Natural killer cell (primary cell): ENCODE data around the gene AKAP7. TPM values are rescaled to one million over a fixed set of nuclear protein-coding genes. Genes with fewer than 3 reads are reported as not detected.

Experiments used
- ATAC-seq, 3 donors: fragments of 150-1000 bp in 2 of 3; fragments of 200-7000 bp in 1 of 3; cut with Tn5 transposase; 1 replicate in 1 of 3; 2 replicates in 2 of 3; pipeline ENCODE4 v1.10.0; 2021; ENCODE audit warnings: mild to moderate bottlenecking in 2 of 3, moderate library complexity in 2 of 3
- DNase-seq, 2 donors: peaks; one replicate each; pipeline versions ENCODE4 v3.0.0 to v3.0.0-alpha.2; 2013 to 2021; ENCODE audit warnings: mixed read lengths in 1 of 2
- H3K27ac ChIP-seq: one replicate; pipeline ENCODE4 v1.5.1; 2013; ENCODE audit warnings: mild to moderate bottlenecking, low read length
- H3K27me3 ChIP-seq: one replicate; pipeline ENCODE4 v1.6.1; 2013; ENCODE audit warnings: low read length; ENCODE audit not compliant: control insufficient read depth, insufficient read depth
- H3K36me3 ChIP-seq: one replicate; pipeline ENCODE4 v1.6.1; 2013; ENCODE audit warnings: low read length; ENCODE audit not compliant: control insufficient read depth, insufficient read depth
- H3K4me1 ChIP-seq: one replicate; pipeline ENCODE4 v1.6.1; 2013; ENCODE audit warnings: low read length; ENCODE audit not compliant: control insufficient read depth, insufficient read depth
- H3K4me3 ChIP-seq: one replicate; pipeline ENCODE4 v1.5.1; 2013; ENCODE audit warnings: low read length
- H3K9me3 ChIP-seq: one replicate; pipeline ENCODE4 v1.6.1; 2013; ENCODE audit warnings: low read length; ENCODE audit not compliant: control insufficient read depth, insufficient read depth
- H3K27ac Mint-ChIP-seq, 2 donors: one replicate each; pipeline ENCODE4 v1.8.0; 2022; ENCODE audit warnings: mild to moderate bottlenecking in 2 of 2, mixed read lengths in 2 of 2, moderate library complexity in 1 of 2
- H3K27me3 Mint-ChIP-seq, 2 donors: one replicate each; pipeline ENCODE4 v1.8.0; 2022; ENCODE audit warnings: low read depth in 2 of 2, mixed read lengths in 2 of 2
- H3K36me3 Mint-ChIP-seq: one replicate; pipeline ENCODE4 v1.8.0; 2022; ENCODE audit warnings: mixed read lengths
- H3K4me1 Mint-ChIP-seq, 2 donors: one replicate each; pipeline ENCODE4 v1.8.0; 2022; ENCODE audit warnings: mixed read lengths in 2 of 2
- H3K4me3 Mint-ChIP-seq: one replicate; pipeline ENCODE4 v1.8.0; 2022; ENCODE audit warnings: mild to moderate bottlenecking, moderate library complexity, mixed read lengths
- H3K9me3 Mint-ChIP-seq, 2 donors: one replicate each; pipeline ENCODE4 v1.8.0; 2022; ENCODE audit warnings: mixed read lengths in 2 of 2
- WGBS: methylation state at CpG from one replicate; pipeline ENCODE4 v1.1.7; 2013; ENCODE audit warnings: missing lambda C conversion rate; ENCODE audit not compliant: insufficient coverage; 5-methylcytosine and 5-hydroxymethylcytosine counted together
- intact Hi-C: fragments of 100-400 bp; cut with micrococcal nuclease; formaldehyde crosslinking; loops from one replicate; pipeline ENCODE4 v1.14.2; 2022
- total RNA-seq, 4 donors: library from RNA; stranded (reverse); fragments of 120-200 nt in 1 of 4; gene quantifications; one replicate each; pipeline versions ENCODE4 v1.2.3 to v1.2.4, GENCODE V29; 2013 to 2022
- TF ChIP-seq, protein P1 (sequence below): fragments of 200-600 bp; IDR thresholded peaks from one replicate; pipeline ENCODE4 v1.8.0; 2022; ENCODE audit warnings: antibody characterized with exemption

AKAP7 gene
- total RNA-seq, 3 donors from 2014 or later (not counting 1 experiment from before 2014, with no cell fraction given) = 13.5 to 21.0 (median 14.7) TPM

DNA sequence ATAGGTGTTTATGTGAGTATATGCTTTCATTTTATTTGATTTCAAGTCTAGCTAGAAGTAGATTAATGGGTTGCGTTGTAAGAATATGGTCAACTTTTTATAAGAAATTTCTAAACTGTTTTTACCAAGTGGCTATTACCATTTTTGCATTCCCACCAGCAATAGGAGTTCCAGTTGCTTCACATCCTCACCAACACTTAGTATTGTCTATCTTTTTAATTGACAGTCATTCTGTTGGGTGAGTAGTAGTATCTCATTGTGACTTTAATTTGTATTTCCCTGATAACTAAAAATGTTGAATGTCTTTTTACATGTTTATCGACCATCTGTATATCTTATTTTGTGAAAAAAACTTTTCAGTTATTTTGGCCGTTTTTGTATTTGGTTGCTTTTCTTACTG is 135.3 kb downstream of the AKAP7 start:
- no peak overlapping the region for H3K27ac Mint-ChIP-seq
- intact Hi-C loops = no loop called here
- 89% methylated on average over 1 of the region's 3 CpGs for WGBS
- H3K4me3 Mint-ChIP-seq = no peak overlapping the region
- TF ChIP-seq, protein P1, sequence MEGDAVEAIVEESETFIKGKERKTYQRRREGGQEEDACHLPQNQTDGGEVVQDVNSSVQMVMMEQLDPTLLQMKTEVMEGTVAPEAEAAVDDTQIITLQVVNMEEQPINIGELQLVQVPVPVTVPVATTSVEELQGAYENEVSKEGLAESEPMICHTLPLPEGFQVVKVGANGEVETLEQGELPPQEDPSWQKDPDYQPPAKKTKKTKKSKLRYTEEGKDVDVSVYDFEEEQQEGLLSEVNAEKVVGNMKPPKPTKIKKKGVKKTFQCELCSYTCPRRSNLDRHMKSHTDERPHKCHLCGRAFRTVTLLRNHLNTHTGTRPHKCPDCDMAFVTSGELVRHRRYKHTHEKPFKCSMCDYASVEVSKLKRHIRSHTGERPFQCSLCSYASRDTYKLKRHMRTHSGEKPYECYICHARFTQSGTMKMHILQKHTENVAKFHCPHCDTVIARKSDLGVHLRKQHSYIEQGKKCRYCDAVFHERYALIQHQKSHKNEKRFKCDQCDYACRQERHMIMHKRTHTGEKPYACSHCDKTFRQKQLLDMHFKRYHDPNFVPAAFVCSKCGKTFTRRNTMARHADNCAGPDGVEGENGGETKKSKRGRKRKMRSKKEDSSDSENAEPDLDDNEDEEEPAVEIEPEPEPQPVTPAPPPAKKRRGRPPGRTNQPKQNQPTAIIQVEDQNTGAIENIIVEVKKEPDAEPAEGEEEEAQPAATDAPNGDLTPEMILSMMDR = no peak
- H3K27ac ChIP-seq = no peak overlapping the region
- no peaks in the 10 kb centered on the region for H3K9me3 Mint-ChIP-seq
- no peaks in the 10 kb centered on the region for H3K9me3 ChIP-seq
- peaks cover 0 to 9% of the 10 kb centered on the region in 2 donors for H3K4me1 Mint-ChIP-seq
- H3K36me3 Mint-ChIP-seq = no peaks in the 10 kb centered on the region
- no peaks in the 10 kb centered on the region for H3K27me3 ChIP-seq
- ATAC-seq (no peak), DNase-seq (no peak)
- no peaks in the 10 kb centered on the region for H3K4me1 ChIP-seq
- no peaks in the 10 kb centered on the region for H3K27me3 Mint-ChIP-seq
- H3K36me3 ChIP-seq = no peaks in the 10 kb centered on the region
- no peak overlapping the region for H3K4me3 ChIP-seq

GRCh38 chr6:131275273-131275672 is 140.0 kb downstream of the AKAP7 start:
- TF ChIP-seq, protein P1 = no peak
- peaks cover 1 to 17% of the 10 kb centered on the region in 2 donors for H3K4me1 Mint-ChIP-seq
- intact Hi-C loops = no loop called here
- no peak overlapping the region for H3K27ac ChIP-seq
- H3K9me3 Mint-ChIP-seq = no peaks in the 10 kb centered on the region
- 100% methylated on average over 4 of the region's 4 CpGs for WGBS
- H3K9me3 ChIP-seq = peaks cover 3% of the 10 kb centered on the region
- no peaks in the 10 kb centered on the region for H3K27me3 ChIP-seq
- no peaks in the 10 kb centered on the region for H3K36me3 ChIP-seq
- no peak overlapping the region for H3K4me3 Mint-ChIP-seq
- peaks cover 7% of the 10 kb centered on the region for H3K36me3 Mint-ChIP-seq
- DNase-seq (no peak), ATAC-seq (no peak)
- no peaks in the 10 kb centered on the region for H3K27me3 Mint-ChIP-seq
- H3K27ac Mint-ChIP-seq = no peak overlapping the region
- H3K4me3 ChIP-seq = no peak overlapping the region
- H3K4me1 ChIP-seq = no peaks in the 10 kb centered on the region

DNA sequence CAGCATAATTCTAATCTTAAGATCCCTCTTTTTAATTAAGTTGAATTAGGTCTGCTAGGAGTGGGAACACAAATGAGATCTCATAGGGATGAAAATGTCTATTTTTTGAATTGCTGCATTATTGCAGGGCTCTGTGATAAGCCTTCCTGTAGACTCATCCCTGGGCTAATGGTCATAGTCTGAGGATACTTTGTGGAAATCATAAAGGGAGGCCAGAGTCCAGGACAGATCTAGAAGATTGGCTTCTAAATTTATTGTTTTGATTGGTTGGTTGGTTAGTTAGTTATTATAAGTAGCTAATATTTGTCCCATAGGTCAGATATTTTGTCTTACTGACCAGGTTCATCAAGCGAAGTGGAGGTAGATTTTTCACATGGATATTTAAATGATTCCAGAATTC is 142.3 kb downstream of the AKAP7 start:
- Mint-ChIP-seq H3K4me1 (peaks cover 18 to 34% of the 10 kb centered on the region in 2 donors), H3K27ac (no peak overlapping the region), H3K36me3 (peaks cover 7% of the 10 kb centered on the region)

More for the DNA sequence above, 142.3 kb downstream of the AKAP7 start:
- Histone ChIP-seq H3K27me3 (no peaks in the 10 kb centered on the region), H3K27ac (no peak overlapping the region), H3K4me3 (no peak overlapping the region), H3K36me3 (no peaks in the 10 kb centered on the region), H3K9me3 (peaks cover 3% of the 10 kb centered on the region), H3K4me1 (peaks cover 11% of the 10 kb centered on the region)
- TF ChIP-seq, protein P1 = no peak
- H3K4me3 Mint-ChIP-seq = no peak overlapping the region
- no peaks in the 10 kb centered on the region for H3K9me3 Mint-ChIP-seq
- intact Hi-C loops = no loop called here
- H3K27me3 Mint-ChIP-seq = no peaks in the 10 kb centered on the region
- no peak for ATAC-seq
- no peak for DNase-seq
- 100% methylated on average over 1 of the region's 1 CpG for WGBS
